Tibial nerve (tissue), 4 donors: ENCODE measurements around the gene KRTAP4-6.
"Not testable (repeated sequence)": the region's sequence is repeated elsewhere in the genome, so short reads cannot be mapped to it uniquely, and the experiment has no call there.

Experiments used
- CTCF ChIP-seq, 5 experiments: fragments of 200-600 bp in 3 of 5; fragments of 450-650 bp in 2 of 5; sonication (generic) in 3 of 5; IDR thresholded peaks; one replicate each; pipeline ENCODE4 v1.5.1; 2016 to 2019; ENCODE audit warnings: antibody characterized with exemption in 5 of 5, mild to moderate bottlenecking in 3 of 5, moderate library complexity in 2 of 5
- EP300 ChIP-seq, 2 donors: sonication (generic); formaldehyde crosslinking; IDR thresholded peaks; one replicate each; pipeline ENCODE4 v1.6.1; 2017; ENCODE audit warnings: antibody characterized with exemption in 2 of 2, mild to moderate bottlenecking in 1 of 2

- not testable (repeated sequence) for TF ChIP-seq EP300, CTCF (IDR thresholded peaks at IDR 0.05)
These were observed 20.4 kb downstream of the KRTAP4-6 start for GRCh38 chr17:41119696-41120690.
